ENCODE results near the gene KCNQ1.

The KCNQ1 gene

GRCh38 chr11:2427721-2428321 is 17.0 kb upstream of the KCNQ1 start:
- Mint-ChIP-seq H3K27ac (no peak overlapping the region), H3K4me3 (no peak overlapping the region), H3K27me3 (no peaks in the 10 kb centered on the region), H3K4me1 (ENCODE audit: low read depth) (no peaks in the 10 kb centered on the region), H3K36me3 (ENCODE audit: low read depth) (no peaks in the 10 kb centered on the region), H3K9me3 (no peaks in the 10 kb centered on the region)

DNA sequence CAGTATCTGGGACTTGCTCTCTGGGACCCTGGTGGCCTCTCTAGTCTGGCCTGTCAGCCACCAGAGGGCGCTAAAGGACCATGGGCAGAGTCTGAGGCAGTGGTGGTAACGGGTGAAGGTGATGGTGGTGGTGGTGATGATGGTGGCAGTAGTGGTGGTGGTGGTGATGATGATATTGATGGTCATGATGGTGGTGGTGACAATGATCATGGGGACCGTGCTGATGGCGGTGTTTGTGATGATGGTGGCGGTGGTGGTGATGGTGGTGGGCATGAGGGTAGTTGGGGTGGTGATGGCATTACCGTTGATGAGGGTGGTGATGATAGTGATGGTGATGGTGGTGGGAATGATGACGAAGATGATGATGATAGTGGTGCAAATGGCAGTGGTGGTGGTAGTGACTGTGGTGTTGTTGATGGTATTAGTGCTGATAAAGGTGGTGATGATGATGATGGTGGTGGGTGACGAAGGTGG is 16.4 kb upstream of the KCNQ1 start:
- H3K27me3 Mint-ChIP-seq, result no peaks in the 10 kb centered on the region
- no peaks in the 10 kb centered on the region for H3K9me3 Mint-ChIP-seq
- H3K4me3 Mint-ChIP-seq, result no peak overlapping the region
- no peaks in the 10 kb centered on the region for H3K36me3 Mint-ChIP-seq (ENCODE audit: low read depth)
- no peaks in the 10 kb centered on the region for H3K4me1 Mint-ChIP-seq (ENCODE audit: low read depth)
- H3K27ac Mint-ChIP-seq, result no peak overlapping the region

DNA sequence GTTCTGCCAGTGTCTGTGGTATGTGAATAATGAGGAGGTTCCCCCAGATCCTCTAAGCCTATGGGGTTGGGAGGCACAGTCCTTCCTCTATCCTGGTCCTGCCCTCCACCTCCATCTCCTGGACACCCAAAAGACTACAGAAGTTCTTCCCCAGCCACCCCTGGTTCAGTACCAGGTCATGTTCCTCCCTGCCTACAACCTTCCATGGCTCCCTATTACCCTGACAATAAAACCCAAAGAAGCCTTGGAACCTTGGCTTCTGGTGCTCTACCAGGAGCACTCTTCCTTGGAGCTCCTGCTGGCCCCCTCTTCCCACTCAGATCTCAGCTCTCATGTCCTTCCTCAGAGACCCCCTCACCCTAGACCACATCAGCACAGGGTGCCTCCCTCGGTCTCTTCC is 13.4 kb upstream of the KCNQ1 start:
- Mint-ChIP-seq H3K9me3 (no peaks in the 10 kb centered on the region), H3K36me3 (ENCODE audit: low read depth) (no peaks in the 10 kb centered on the region), H3K27ac (no peak overlapping the region), H3K27me3 (no peaks in the 10 kb centered on the region), H3K4me1 (ENCODE audit: low read depth) (no peaks in the 10 kb centered on the region), H3K4me3 (no peak overlapping the region)

- Mint-ChIP-seq H3K27ac (no peak overlapping the region), H3K4me1 (ENCODE audit: low read depth) (no peaks in the 10 kb centered on the region), H3K27me3 (no peaks in the 10 kb centered on the region), H3K9me3 (no peaks in the 10 kb centered on the region), H3K4me3 (no peak overlapping the region), H3K36me3 (ENCODE audit: low read depth) (no peaks in the 10 kb centered on the region)
Measured at GRCh38 chr11:2432171-2432621, 12.6 kb upstream of the KCNQ1 start.

- H3K9me3 Mint-ChIP-seq, result no peaks in the 10 kb centered on the region
- no peak overlapping the region for H3K4me3 Mint-ChIP-seq
- H3K27me3 Mint-ChIP-seq, result no peaks in the 10 kb centered on the region
- no peaks in the 10 kb centered on the region for H3K36me3 Mint-ChIP-seq (ENCODE audit: low read depth)
- no peaks in the 10 kb centered on the region for H3K4me1 Mint-ChIP-seq (ENCODE audit: low read depth)
- no peak overlapping the region for H3K27ac Mint-ChIP-seq
Measured at GRCh38 chr11:2432628-2433071, 12.2 kb upstream of the KCNQ1 start.

- H3K9me3 Mint-ChIP-seq, result no peaks in the 10 kb centered on the region
- H3K27ac Mint-ChIP-seq, result no peak overlapping the region
- no peaks in the 10 kb centered on the region for H3K27me3 Mint-ChIP-seq
- H3K36me3 Mint-ChIP-seq (ENCODE audit: low read depth), result no peaks in the 10 kb centered on the region
- no peak overlapping the region for H3K4me3 Mint-ChIP-seq
- no peaks in the 10 kb centered on the region for H3K4me1 Mint-ChIP-seq (ENCODE audit: low read depth)
Measured at GRCh38 chr11:2433106-2433925, 11.5 kb upstream of the KCNQ1 start.

DNA sequence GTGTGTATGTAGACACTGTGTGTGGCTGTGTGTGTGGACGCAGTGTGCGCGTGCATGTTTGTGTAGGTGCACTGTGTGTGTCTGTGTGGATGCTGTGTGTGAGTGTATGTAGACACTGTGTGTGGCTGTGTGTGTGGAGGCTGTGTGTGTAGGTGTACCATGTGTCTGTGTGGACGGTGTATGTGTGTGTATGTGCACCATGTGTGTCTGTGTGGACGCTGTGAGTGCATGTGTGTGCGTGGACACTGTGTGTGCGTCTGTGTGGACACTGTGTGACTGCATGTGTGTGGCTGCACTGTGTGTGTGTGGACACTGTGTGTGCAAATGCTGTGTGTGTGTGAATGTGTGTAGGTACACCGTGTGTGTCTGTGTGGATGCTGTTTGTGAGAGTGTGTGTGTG is 10.8 kb upstream of the KCNQ1 start:
- no peaks in the 10 kb centered on the region for H3K27me3 Mint-ChIP-seq
- H3K36me3 Mint-ChIP-seq (ENCODE audit: low read depth), result no peaks in the 10 kb centered on the region
- no peaks in the 10 kb centered on the region for H3K9me3 Mint-ChIP-seq
- H3K4me3 Mint-ChIP-seq, result no peak overlapping the region
- no peak overlapping the region for H3K27ac Mint-ChIP-seq
- H3K4me1 Mint-ChIP-seq (ENCODE audit: low read depth), result no peaks in the 10 kb centered on the region

DNA sequence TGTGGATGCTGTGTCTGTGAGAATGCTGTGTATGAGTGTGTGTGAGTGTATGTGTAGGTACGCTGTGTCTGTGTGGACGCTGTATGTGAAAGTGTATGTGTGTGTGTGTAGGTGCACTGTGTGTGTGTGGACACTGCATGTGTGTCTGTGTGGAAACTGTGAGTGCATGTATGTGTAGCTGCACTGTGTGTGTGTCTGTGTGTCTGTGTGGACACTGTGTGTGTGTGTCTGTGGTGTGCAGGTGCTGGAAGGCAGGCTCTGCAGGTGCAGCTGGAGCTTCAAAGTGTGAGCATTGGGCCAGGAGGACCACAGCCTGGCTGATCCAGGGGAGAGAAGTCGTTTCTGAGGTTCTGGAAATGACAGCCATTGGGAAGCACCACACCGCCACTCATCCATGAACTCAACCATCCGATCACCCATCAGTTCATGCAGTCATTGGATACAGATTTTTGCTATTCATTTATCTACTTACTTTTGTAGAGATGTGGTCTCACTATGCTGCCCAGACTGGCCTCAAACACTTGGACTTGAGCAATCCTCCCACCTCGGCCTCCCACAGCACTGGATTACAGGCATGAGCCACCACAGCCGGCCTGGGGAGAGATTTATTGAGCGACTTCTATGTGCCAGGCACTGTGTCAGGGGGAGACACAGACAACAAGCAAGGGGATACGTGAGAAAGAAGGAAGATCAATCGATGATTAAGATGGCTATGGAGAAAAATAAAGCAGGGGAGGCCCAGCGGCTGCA is 10.1 kb upstream of the KCNQ1 start:
- Mint-ChIP-seq H3K27ac (no peak overlapping the region), H3K27me3 (no peaks in the 10 kb centered on the region), H3K9me3 (no peaks in the 10 kb centered on the region), H3K36me3 (ENCODE audit: low read depth) (no peaks in the 10 kb centered on the region), H3K4me1 (ENCODE audit: low read depth) (no peaks in the 10 kb centered on the region), H3K4me3 (no peak overlapping the region)

DNA sequence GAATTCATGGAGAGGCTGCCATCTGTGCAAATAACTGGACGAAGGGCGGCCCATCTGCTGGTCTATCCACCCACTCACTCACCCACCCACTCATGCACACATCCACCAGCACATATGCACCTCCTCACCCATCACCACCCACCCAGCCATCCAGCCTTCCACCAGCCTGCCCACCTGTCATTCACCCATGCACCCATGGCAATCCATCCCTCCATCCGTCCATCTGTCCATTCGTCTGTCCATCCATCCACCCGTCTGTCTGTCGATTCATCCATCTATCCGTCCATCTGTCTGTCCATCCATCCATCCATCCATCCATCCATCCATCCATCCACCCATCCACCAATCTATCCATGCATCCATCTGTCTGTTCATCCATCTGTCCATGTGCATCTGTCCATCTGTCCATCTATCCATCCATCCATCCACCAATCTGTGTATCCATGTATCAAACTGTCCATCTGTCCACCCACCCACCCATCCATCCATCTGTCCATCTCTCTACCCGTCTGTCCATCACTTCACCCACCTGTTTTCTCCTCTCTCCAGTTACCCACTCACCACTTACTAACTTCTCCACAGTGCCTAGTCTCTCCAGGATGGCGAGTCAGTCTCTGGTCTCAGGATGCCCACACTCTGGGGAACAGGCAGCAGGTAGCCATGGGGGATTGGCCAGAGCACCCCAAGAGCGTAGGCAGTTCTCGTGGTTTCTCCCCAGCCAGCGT is 9.4 kb upstream of the KCNQ1 start:
- no peak overlapping the region for H3K27ac Mint-ChIP-seq
- H3K4me3 Mint-ChIP-seq, result no peak overlapping the region
- no peaks in the 10 kb centered on the region for H3K4me1 Mint-ChIP-seq (ENCODE audit: low read depth)
- no peaks in the 10 kb centered on the region for H3K27me3 Mint-ChIP-seq
- no peaks in the 10 kb centered on the region for H3K9me3 Mint-ChIP-seq
- no peaks in the 10 kb centered on the region for H3K36me3 Mint-ChIP-seq (ENCODE audit: low read depth)

GRCh38 chr11:2436013-2436520 is 8.7 kb upstream of the KCNQ1 start:
- Mint-ChIP-seq H3K4me1 (ENCODE audit: low read depth) (no peaks in the 10 kb centered on the region), H3K36me3 (ENCODE audit: low read depth) (no peaks in the 10 kb centered on the region), H3K4me3 (no peak overlapping the region), H3K27me3 (no peaks in the 10 kb centered on the region), H3K27ac (no peak overlapping the region), H3K9me3 (no peaks in the 10 kb centered on the region)

GRCh38 chr11:2436521-2437031 is 8.2 kb upstream of the KCNQ1 start:
- H3K36me3 Mint-ChIP-seq (ENCODE audit: low read depth), result no peaks in the 10 kb centered on the region
- H3K4me3 Mint-ChIP-seq, result no peak overlapping the region
- H3K9me3 Mint-ChIP-seq, result no peaks in the 10 kb centered on the region
- no peak overlapping the region for H3K27ac Mint-ChIP-seq
- H3K27me3 Mint-ChIP-seq, result no peaks in the 10 kb centered on the region
- no peaks in the 10 kb centered on the region for H3K4me1 Mint-ChIP-seq (ENCODE audit: low read depth)

- no peaks in the 10 kb centered on the region for H3K36me3 Mint-ChIP-seq (ENCODE audit: low read depth)
Measured at GRCh38 chr11:2437516-2437915, 7.3 kb upstream of the KCNQ1 start.

DNA sequence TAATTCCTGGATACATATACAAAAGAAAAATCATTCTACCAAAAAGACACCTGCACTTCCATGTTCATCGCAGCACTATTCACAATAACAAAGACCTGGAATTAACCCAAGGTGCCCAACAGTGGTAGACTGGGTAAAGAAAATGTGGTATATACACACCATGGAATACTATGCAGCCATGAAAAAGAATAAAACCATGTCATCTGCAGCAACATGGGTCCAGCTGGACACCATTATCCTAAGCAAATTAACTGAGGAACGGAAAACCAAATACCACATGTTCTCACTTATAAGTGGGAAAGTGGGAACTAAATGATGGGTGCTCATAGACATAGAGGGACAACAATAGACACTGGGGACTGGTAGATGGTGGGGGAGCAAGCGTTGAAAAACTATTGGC is 5.0 kb upstream of the KCNQ1 start:
- no peak overlapping the region for H3K4me3 Mint-ChIP-seq
- H3K27me3 Mint-ChIP-seq, result no peaks in the 10 kb centered on the region
- H3K4me1 Mint-ChIP-seq (ENCODE audit: low read depth), result peaks cover 12% of the 10 kb centered on the region
- H3K36me3 Mint-ChIP-seq (ENCODE audit: low read depth), result no peaks in the 10 kb centered on the region
- no peaks in the 10 kb centered on the region for H3K9me3 Mint-ChIP-seq
- no peak overlapping the region for H3K27ac Mint-ChIP-seq

More at GRCh38 chr11:2437516-2437915, 7.3 kb upstream of the KCNQ1 start:
- H3K4me1 Mint-ChIP-seq (ENCODE audit: low read depth), result peaks cover under 1% of the 10 kb centered on the region
- H3K9me3 Mint-ChIP-seq, result no peaks in the 10 kb centered on the region
- no peak overlapping the region for H3K4me3 Mint-ChIP-seq
- H3K27me3 Mint-ChIP-seq, result no peaks in the 10 kb centered on the region
- H3K27ac Mint-ChIP-seq, result no peak overlapping the region

GRCh38 chr11:2440646-2441045 is 4.2 kb upstream of the KCNQ1 start:
- peaks cover 16% of the 10 kb centered on the region for H3K4me1 Mint-ChIP-seq (ENCODE audit: low read depth)

More at GRCh38 chr11:2440646-2441045, 4.2 kb upstream of the KCNQ1 start:
- Mint-ChIP-seq H3K27me3 (no peaks in the 10 kb centered on the region), H3K9me3 (no peaks in the 10 kb centered on the region), H3K4me3 (no peak overlapping the region), H3K36me3 (ENCODE audit: low read depth) (no peaks in the 10 kb centered on the region), H3K27ac (no peak overlapping the region)

All from stimulated activated naive CD8-positive, alpha-beta T cell treated with anti-CD3 and anti-CD28 coated beads, Interleukin-15, Interleukin-2, amounts not matched to agents 100 ng/mL and 50 ng/mL, for 24 hours (primary cell).